ENCODE measurements around the gene PDE4B. TPM values are rescaled to one million over a fixed set of nuclear protein-coding genes. Genes with fewer than 3 reads are reported as not detected.
"Not testable (repeated sequence)": the region's sequence is repeated elsewhere in the genome, so short reads cannot be mapped to it uniquely, and the experiment has no call there.

PDE4B gene
- total RNA-seq, 2 donors from 2014 or later = 2.0 to 5.7 TPM

- Histone ChIP-seq H3K9ac (ENCODE audit: low read depth in 2 of 2, low read length in 2 of 2) (no peak overlapping the region), H3K27me3 (no peaks in the 10 kb centered on the region), H3K27ac (no peak overlapping the region), H3K4me1 (peaks cover 4% of the 10 kb centered on the region), H3K9me3 (no peaks in the 10 kb centered on the region), H3K36me3 (no peaks in the 10 kb centered on the region), H3K4me3 (no peak overlapping the region)
- no peak for DNase-seq
- intact Hi-C loops (cut with DNase I) = no loop called here
- no peak for TF ChIP-seq CTCF (IDR thresholded peaks at IDR 0.05)
Observed at GRCh38 chr1:65964123-65964522, 171.4 kb downstream of the PDE4B start.

- intact Hi-C loops (cut with DNase I) = no loop called here
- Histone ChIP-seq H3K9ac (ENCODE audit: low read depth in 2 of 2, low read length in 2 of 2) (no peak overlapping the region), H3K27ac (no peak overlapping the region), H3K4me1 (peaks cover 4% of the 10 kb centered on the region), H3K4me3 (no peak overlapping the region), H3K9me3 (no peaks in the 10 kb centered on the region), H3K36me3 (no peaks in the 10 kb centered on the region), H3K27me3 (no peaks in the 10 kb centered on the region)
- no peak for TF ChIP-seq CTCF (IDR thresholded peaks at IDR 0.05)
- no peak for DNase-seq
Observed at GRCh38 chr1:65965112-65965996, 172.7 kb downstream of the PDE4B start.

- intact Hi-C loops (cut with DNase I); H3K4me3 ChIP-seq; H3K36me3 ChIP-seq; H3K9me3 ChIP-seq; H3K27ac ChIP-seq; H3K27me3 ChIP-seq; H3K9ac ChIP-seq (ENCODE audit: low read depth in 2 of 2, low read length in 2 of 2); H3K4me1 ChIP-seq; DNase-seq: not testable (repeated sequence)
Observed at GRCh38 chr1:65967492-65967891, 174.8 kb downstream of the PDE4B start.

GRCh38 chr1:65971547-65971946 is 178.9 kb downstream of the PDE4B start:
- H3K27me3 ChIP-seq = no peaks in the 10 kb centered on the region
- H3K27ac ChIP-seq = no peak overlapping the region
- no peak overlapping the region for H3K9ac ChIP-seq (ENCODE audit: low read depth in 2 of 2, low read length in 2 of 2)
- H3K4me1 ChIP-seq = no peaks in the 10 kb centered on the region
- TF ChIP-seq CTCF (IDR thresholded peaks at IDR 0.05) = no peak
- no peak overlapping the region for H3K4me3 ChIP-seq
- no peaks in the 10 kb centered on the region for H3K9me3 ChIP-seq
- intact Hi-C loops (cut with DNase I) = no loop called here
- DNase-seq = no peak
- H3K36me3 ChIP-seq = no peaks in the 10 kb centered on the region

- Histone ChIP-seq H3K9ac (ENCODE audit: low read depth in 2 of 2, low read length in 2 of 2) (no peak overlapping the region), H3K27ac (no peak overlapping the region), H3K27me3 (no peaks in the 10 kb centered on the region), H3K9me3 (no peaks in the 10 kb centered on the region), H3K36me3 (no peaks in the 10 kb centered on the region), H3K4me3 (no peak overlapping the region), H3K4me1 (no peaks in the 10 kb centered on the region)
- DNase-seq = no peak
- no peak for TF ChIP-seq CTCF (IDR thresholded peaks at IDR 0.05)
- intact Hi-C loops (cut with DNase I) = no loop called here
Observed at GRCh38 chr1:65975708-65976107, 183.0 kb downstream of the PDE4B start.

All from colonic mucosa (tissue), 4 donors.